HEK293 (cell line): ENCODE measurements around the gene UHRF1.

Experiments used
- CTCF ChIA-PET: fragments of 350-600 bp; formaldehyde crosslinking; extraction: SDS; loops from one replicate; lab custom pipeline; 2021; ENCODE audit warnings: antibody characterized with exemption; lab: Yijun Ruan, JAX
- POLR2A ChIA-PET: fragments of 300-600 bp; formaldehyde crosslinking; extraction: SDS; loops from one replicate; lab custom pipeline; 2020; ENCODE audit warnings: antibody characterized with exemption, inconsistent platforms; lab: Yijun Ruan, JAX
- H3K27ac ChIP-seq: fragments of 200-500 bp; sonication (Bioruptor generic); 2 replicates; pipeline ENCODE4 v1.5.1; 2014; ENCODE audit warnings: low read depth, low read length, control low read depth, inconsistent platforms; ENCODE audit errors: extremely low read depth
- H3K36me3 ChIP-seq, 2 experiments: fragments of 200-500 bp in 1 of 2; sonication (Bioruptor generic) in 1 of 2; 1 replicate in 1 of 2; 2 replicates in 1 of 2; pipeline ENCODE4 v1.5.1; 2014 to 2017; ENCODE audit warnings: inconsistent platforms in 2 of 2, low read length in 2 of 2; ENCODE audit not compliant: control insufficient read depth in 2 of 2, insufficient read depth in 1 of 2
- H3K4me1 ChIP-seq: fragments of 200-500 bp; sonication (Bioruptor generic); 2 replicates; pipeline ENCODE4 v1.5.1; 2014; ENCODE audit warnings: mild to moderate bottlenecking, low read length, inconsistent platforms; ENCODE audit not compliant: control insufficient read depth, insufficient read depth
- H3K4me3 ChIP-seq: 2 replicates; pipeline ENCODE4 v1.5.1; 2011; ENCODE audit warnings: low read depth, mild to moderate bottlenecking, control low read depth, low read length, moderate library complexity
- H3K9me3 ChIP-seq: fragments of 200-500 bp; sonication (Bioruptor generic); 2 replicates; pipeline ENCODE4 v1.5.1; 2014; ENCODE audit warnings: low read depth, low read length, inconsistent platforms; ENCODE audit not compliant: control insufficient read depth, insufficient read depth
- EGR2 ChIP-seq: fragments of 450-650 bp; formaldehyde crosslinking; IDR thresholded peaks from 2 replicates; pipeline ENCODE4 v1.5.1; 2016; ENCODE audit warnings: low read depth, missing biosample characterization, missing genetic modification characterization
- GLI4 ChIP-seq: fragments of 450-650 bp; formaldehyde crosslinking; IDR thresholded peaks from 2 replicates; pipeline ENCODE4 v1.5.1; 2016; ENCODE audit warnings: missing biosample characterization, missing genetic modification characterization
- KLF16 ChIP-seq: fragments of 450-650 bp; formaldehyde crosslinking; IDR thresholded peaks from 2 replicates; pipeline ENCODE4 v1.5.1; 2017; ENCODE audit warnings: missing biosample characterization, missing genetic modification characterization
- KLF9 ChIP-seq: fragments of 450-650 bp; formaldehyde crosslinking; IDR thresholded peaks from 2 replicates; pipeline ENCODE4 v1.5.1; 2016; ENCODE audit warnings: missing biosample characterization, missing genetic modification characterization, low read depth
- ZBTB44 ChIP-seq: fragments of 450-650 bp; IDR thresholded peaks from 2 replicates; pipeline ENCODE4 v1.5.1; 2018; ENCODE audit warnings: missing biosample characterization, mild to moderate bottlenecking, missing genetic modification characterization
- ZBTB48 ChIP-seq: fragments of 450-650 bp; formaldehyde crosslinking; IDR thresholded peaks from 2 replicates; pipeline ENCODE4 v1.5.1; 2016; ENCODE audit warnings: missing biosample characterization, missing genetic modification characterization
- ZNF133 ChIP-seq: fragments of 450-650 bp; formaldehyde crosslinking; IDR thresholded peaks from 2 replicates; pipeline ENCODE4 v1.5.1; 2016; ENCODE audit warnings: missing biosample characterization, missing genetic modification characterization
- ZNF175 ChIP-seq: fragments of 450-650 bp; formaldehyde crosslinking; IDR thresholded peaks from 2 replicates; pipeline ENCODE4 v1.5.1; 2016; ENCODE audit warnings: missing biosample characterization, missing genetic modification characterization
- ZNF2 ChIP-seq: fragments of 450-650 bp; formaldehyde crosslinking; IDR thresholded peaks from 2 replicates; pipeline ENCODE4 v1.5.1; 2016; ENCODE audit warnings: missing biosample characterization, missing genetic modification characterization
- ZNF239 ChIP-seq: fragments of 450-650 bp; formaldehyde crosslinking; IDR thresholded peaks from 2 replicates; pipeline ENCODE4 v1.5.1; 2016; ENCODE audit warnings: missing biosample characterization, missing genetic modification characterization
- ZNF280C ChIP-seq: fragments of 450-650 bp; formaldehyde crosslinking; IDR thresholded peaks from 2 replicates; pipeline ENCODE4 v1.5.1; 2016; ENCODE audit warnings: missing biosample characterization, missing genetic modification characterization
- ZNF398 ChIP-seq: fragments of 450-650 bp; formaldehyde crosslinking; IDR thresholded peaks from 2 replicates; pipeline ENCODE4 v1.5.1; 2017; ENCODE audit warnings: missing biosample characterization, missing genetic modification characterization
- ZNF404 ChIP-seq: fragments of 450-650 bp; formaldehyde crosslinking; IDR thresholded peaks from 2 replicates; pipeline ENCODE4 v1.5.1; 2017; ENCODE audit warnings: missing biosample characterization, missing genetic modification characterization
- ZNF514 ChIP-seq: fragments of 450-650 bp; formaldehyde crosslinking; IDR thresholded peaks from 2 replicates; pipeline ENCODE4 v1.5.1; 2016; ENCODE audit warnings: missing biosample characterization, missing genetic modification characterization
- ZNF529 ChIP-seq: fragments of 450-650 bp; formaldehyde crosslinking; IDR thresholded peaks from 2 replicates; pipeline ENCODE4 v1.5.1; 2017; ENCODE audit warnings: missing genetic modification characterization, missing biosample characterization; ENCODE audit not compliant: insufficient replicate concordance
- ZNF548 ChIP-seq: fragments of 450-650 bp; formaldehyde crosslinking; IDR thresholded peaks from 2 replicates; pipeline ENCODE4 v1.5.1; 2016; ENCODE audit warnings: missing biosample characterization, missing genetic modification characterization
- ZNF558 ChIP-seq: fragments of 450-650 bp; formaldehyde crosslinking; IDR thresholded peaks from 2 replicates; pipeline ENCODE4 v1.5.1; 2016; ENCODE audit warnings: missing biosample characterization, missing genetic modification characterization
- ZNF670 ChIP-seq: fragments of 450-650 bp; formaldehyde crosslinking; IDR thresholded peaks from 2 replicates; pipeline ENCODE4 v1.5.1; 2016; ENCODE audit warnings: missing biosample characterization, missing genetic modification characterization, low read depth
- ZNF768 ChIP-seq: fragments of 450-650 bp; formaldehyde crosslinking; IDR thresholded peaks from 2 replicates; pipeline ENCODE4 v1.5.1; 2018; ENCODE audit warnings: missing biosample characterization, mild to moderate bottlenecking, missing genetic modification characterization
- TF ChIP-seq, protein P1 (sequence below): fragments of 450-650 bp; formaldehyde crosslinking; IDR thresholded peaks from 2 replicates; pipeline ENCODE4 v1.5.1; 2016; ENCODE audit warnings: missing biosample characterization, missing genetic modification characterization

Gene UHRF1

DNA sequence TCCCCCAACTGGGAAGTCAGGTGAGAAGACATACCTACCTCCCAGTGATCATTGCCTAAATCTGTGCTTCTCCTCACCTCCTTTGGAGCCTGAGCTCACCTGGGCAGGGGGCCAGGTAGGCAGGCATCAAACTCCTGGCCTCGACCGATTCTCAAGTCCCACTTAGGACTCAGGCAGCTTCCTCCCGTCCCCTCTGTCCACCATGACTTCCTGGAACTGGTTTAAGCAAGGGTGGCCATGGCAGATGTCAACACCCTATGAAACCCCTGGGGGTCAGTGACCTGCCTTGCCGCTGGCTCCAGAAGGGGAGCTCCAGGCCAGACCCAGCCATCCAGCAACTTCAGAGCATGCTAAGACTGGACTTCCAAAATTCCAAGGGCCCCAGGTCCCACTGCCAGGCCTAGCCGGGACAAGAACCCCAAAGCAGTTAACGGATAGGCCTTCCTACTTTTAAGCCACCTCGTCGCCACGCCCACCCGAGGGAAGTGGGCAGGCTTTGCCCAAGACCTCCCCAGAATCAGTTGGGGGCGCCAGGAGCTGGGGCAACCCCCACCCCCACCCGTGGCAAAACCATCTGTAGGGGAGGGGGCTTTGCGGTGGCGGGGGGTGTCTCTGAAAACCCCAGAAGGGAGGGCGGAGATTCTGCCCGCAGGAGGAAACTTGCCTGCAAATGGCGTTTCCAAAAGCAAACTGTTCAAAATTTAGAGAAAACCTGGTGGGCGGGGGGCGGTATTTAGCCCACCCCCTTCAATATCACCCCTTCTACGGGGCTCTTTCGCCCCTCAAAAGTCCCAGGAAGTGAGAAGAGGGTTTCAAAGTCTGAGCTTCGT lies 42.5 kb upstream of the UHRF1 start:
- CTCF ChIA-PET, result interaction anchor here (0.8 to 4.0 kb wide), 6 partner anchors 12 to 166 kb away, joined by 3 to 31 read pairs (median 4); no protein-coding TSS in a partner anchor
- peak overlapping the region; percentile 63 for H3K4me3 ChIP-seq
- H3K9me3 ChIP-seq, result no peaks in the 10 kb centered on the region
- peaks cover 0 to 3% of the 10 kb centered on the region in 2 experiments; a peak in 1 of 3 replicates for H3K36me3 ChIP-seq
- peaks cover 3% of the 10 kb centered on the region; the same call in 1 of the 2 replicates for H3K4me1 ChIP-seq
- POLR2A ChIA-PET, result interaction anchor here (0.5 to 1.4 kb wide), 8 partner anchors 11 to 820 kb away, joined by 3 to 10 read pairs (median 3); no protein-coding TSS in a partner anchor
- no peak overlapping the region for H3K27ac ChIP-seq
- TF ChIP-seq KLF9 (tag by site-specific recombination), result peak; percentile 59
- TF ChIP-seq, protein P1, sequence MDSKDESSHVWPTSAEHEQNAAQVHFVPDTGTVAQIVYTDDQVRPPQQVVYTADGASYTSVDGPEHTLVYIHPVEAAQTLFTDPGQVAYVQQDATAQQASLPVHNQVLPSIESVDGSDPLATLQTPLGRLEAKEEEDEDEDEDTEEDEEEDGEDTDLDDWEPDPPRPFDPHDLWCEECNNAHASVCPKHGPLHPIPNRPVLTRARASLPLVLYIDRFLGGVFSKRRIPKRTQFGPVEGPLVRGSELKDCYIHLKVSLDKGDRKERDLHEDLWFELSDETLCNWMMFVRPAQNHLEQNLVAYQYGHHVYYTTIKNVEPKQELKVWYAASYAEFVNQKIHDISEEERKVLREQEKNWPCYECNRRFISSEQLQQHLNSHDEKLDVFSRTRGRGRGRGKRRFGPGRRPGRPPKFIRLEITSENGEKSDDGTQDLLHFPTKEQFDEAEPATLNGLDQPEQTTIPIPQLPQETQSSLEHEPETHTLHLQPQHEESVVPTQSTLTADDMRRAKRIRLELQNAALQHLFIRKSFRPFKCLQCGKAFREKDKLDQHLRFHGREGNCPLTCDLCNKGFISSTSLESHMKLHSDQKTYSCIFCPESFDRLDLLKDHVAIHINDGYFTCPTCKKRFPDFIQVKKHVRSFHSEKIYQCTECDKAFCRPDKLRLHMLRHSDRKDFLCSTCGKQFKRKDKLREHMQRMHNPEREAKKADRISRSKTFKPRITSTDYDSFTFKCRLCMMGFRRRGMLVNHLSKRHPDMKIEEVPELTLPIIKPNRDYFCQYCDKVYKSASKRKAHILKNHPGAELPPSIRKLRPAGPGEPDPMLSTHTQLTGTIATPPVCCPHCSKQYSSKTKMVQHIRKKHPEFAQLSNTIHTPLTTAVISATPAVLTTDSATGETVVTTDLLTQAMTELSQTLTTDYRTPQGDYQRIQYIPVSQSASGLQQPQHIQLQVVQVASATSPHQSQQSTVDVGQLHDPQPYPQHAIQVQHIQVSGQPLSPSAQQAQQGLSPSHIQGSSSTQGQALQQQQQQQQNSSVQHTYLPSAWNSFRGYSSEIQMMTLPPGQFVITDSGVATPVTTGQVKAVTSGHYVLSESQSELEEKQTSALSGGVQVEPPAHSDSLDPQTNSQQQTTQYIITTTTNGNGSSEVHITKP (tag by site-specific recombination), result peak; percentile 45
- TF ChIP-seq KLF16 (tag by site-specific recombination), result no peak
- no peak for TF ChIP-seq ZNF548 (tag by site-specific recombination)
- no peak for TF ChIP-seq ZNF768 (tag by site-specific recombination)

GRCh38 chr19:4867534-4868285 lies 41.6 kb upstream of the UHRF1 start, which contains the start of gene PLIN3:
PLIN3 (minus strand) TSS chr19:4867667; CDS start chr19:4861394, 6,273 bp downstream.
- H3K36me3 ChIP-seq, result no peaks in the 10 kb centered on the region
- no peak within 1 kb of the TSS for H3K27ac ChIP-seq
- ChIA-PET POLR2A (interaction anchor here (0.5 to 1.4 kb wide), 9 partner anchors 9 to 819 kb away, joined by 3 to 12 read pairs (median 3); no protein-coding TSS in a partner anchor), CTCF (interaction anchor here (0.6 to 4.0 kb wide), 6 partner anchors 13 to 171 kb away, joined by 3 to 31 read pairs (median 3); no protein-coding TSS in a partner anchor)
- H3K4me1 ChIP-seq, result peaks cover 3% of the 10 kb centered on the region; the same call in 1 of the 2 replicates
- H3K4me3 ChIP-seq, result peak within 1 kb of the TSS; percentile 63
- no peaks in the 10 kb centered on the region for H3K9me3 ChIP-seq
- no peak for TF ChIP-seq GLI4 (tag by site-specific recombination)
- TF ChIP-seq ZNF175 (tag by site-specific recombination), result no peak
- TF ChIP-seq ZNF280C (tag by site-specific recombination), result no peak
- no peak for TF ChIP-seq ZNF133
- TF ChIP-seq ZBTB44 (tag by site-specific recombination), result no peak
- TF ChIP-seq ZNF2 (tag by site-specific recombination), result peak; percentile 61; the same call in 1 of the 2 replicates
- no peak for TF ChIP-seq ZNF558
- peak; percentile 78 for TF ChIP-seq EGR2 (tag by site-specific recombination)
- no peak for TF ChIP-seq ZNF529
- no peak for TF ChIP-seq ZNF670 (tag by site-specific recombination)
- no peak for TF ChIP-seq ZNF398 (tag by site-specific recombination)
- TF ChIP-seq ZNF404, result no peak
- TF ChIP-seq ZNF239 (tag by site-specific recombination), result no peak; the same call in 1 of the 2 replicates
- no peak for TF ChIP-seq KLF16 (tag by site-specific recombination)
- TF ChIP-seq ZBTB48 (tag by site-specific recombination), result peak; percentile 32; the same call in 1 of the 2 replicates
- no peak for TF ChIP-seq ZNF514 (tag by site-specific recombination)
- TF ChIP-seq ZNF768 (tag by site-specific recombination), result no peak
